ENCODE results near the gene FNDC3B.

- TF ChIP-seq, protein P1, sequence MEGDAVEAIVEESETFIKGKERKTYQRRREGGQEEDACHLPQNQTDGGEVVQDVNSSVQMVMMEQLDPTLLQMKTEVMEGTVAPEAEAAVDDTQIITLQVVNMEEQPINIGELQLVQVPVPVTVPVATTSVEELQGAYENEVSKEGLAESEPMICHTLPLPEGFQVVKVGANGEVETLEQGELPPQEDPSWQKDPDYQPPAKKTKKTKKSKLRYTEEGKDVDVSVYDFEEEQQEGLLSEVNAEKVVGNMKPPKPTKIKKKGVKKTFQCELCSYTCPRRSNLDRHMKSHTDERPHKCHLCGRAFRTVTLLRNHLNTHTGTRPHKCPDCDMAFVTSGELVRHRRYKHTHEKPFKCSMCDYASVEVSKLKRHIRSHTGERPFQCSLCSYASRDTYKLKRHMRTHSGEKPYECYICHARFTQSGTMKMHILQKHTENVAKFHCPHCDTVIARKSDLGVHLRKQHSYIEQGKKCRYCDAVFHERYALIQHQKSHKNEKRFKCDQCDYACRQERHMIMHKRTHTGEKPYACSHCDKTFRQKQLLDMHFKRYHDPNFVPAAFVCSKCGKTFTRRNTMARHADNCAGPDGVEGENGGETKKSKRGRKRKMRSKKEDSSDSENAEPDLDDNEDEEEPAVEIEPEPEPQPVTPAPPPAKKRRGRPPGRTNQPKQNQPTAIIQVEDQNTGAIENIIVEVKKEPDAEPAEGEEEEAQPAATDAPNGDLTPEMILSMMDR (IDR thresholded peaks at IDR 0.05), result no peak
- no peak for TF ChIP-seq POLR2AphosphoS5 (IDR thresholded peaks at IDR 0.05; ENCODE audit: low read depth, low read length)
These were observed 275.3 kb downstream of the FNDC3B start for GRCh38 chr3:172314591-172315160.
